Fibroblast of lung (primary cell): ENCODE measurements around the gene CD47. TPM values are rescaled to one million over a fixed set of nuclear protein-coding genes. Genes with fewer than 3 reads are reported as not detected.

Source experiments
- DNase-seq, 2 donors: peaks; one replicate each; pipeline versions ENCODE4 v3.0.0 to v3.0.0-alpha.2; 2010; ENCODE audit warnings: low read depth in 2 of 2
- H2AFZ ChIP-seq: 2 replicates; pipeline ENCODE4 v1.5.1; 2012; ENCODE audit warnings: low read length, control low read depth, inconsistent platforms
- H3K27ac ChIP-seq: 2 replicates; pipeline ENCODE4 v1.5.1; 2011; ENCODE audit warnings: low read length, control low read depth; ENCODE audit not compliant: insufficient read depth
- H3K27me3 ChIP-seq: 2 replicates; pipeline ENCODE4 v1.5.1; 2011; ENCODE audit warnings: mild to moderate bottlenecking, low read length; ENCODE audit not compliant: control insufficient read depth, insufficient read depth
- H3K36me3 ChIP-seq: 2 replicates; pipeline ENCODE4 v1.5.1; 2011; ENCODE audit warnings: low read length; ENCODE audit not compliant: control insufficient read depth, insufficient read depth
- H3K4me1 ChIP-seq: 2 replicates; pipeline ENCODE4 v1.5.1; 2011; ENCODE audit warnings: low read length; ENCODE audit not compliant: control insufficient read depth, insufficient read depth; ENCODE audit errors: extremely low read depth
- H3K4me2 ChIP-seq: 2 replicates; pipeline ENCODE4 v1.5.1; 2011; ENCODE audit warnings: low read length, control low read depth; ENCODE audit not compliant: insufficient read depth; ENCODE audit errors: extremely low read depth
- H3K4me3 ChIP-seq, 4 experiments: fragments of 200-600 bp in 1 of 4; sonication (generic) in 1 of 4; replicated peaks in 1 of 4; 2 replicates each; pipeline ENCODE4 v1.5.1; 2011 to 2016; ENCODE audit warnings: low read length in 4 of 4, low read depth in 3 of 4, mild to moderate bottlenecking in 3 of 4, control low read depth in 2 of 4, inconsistent platforms in 1 of 4, mixed read lengths in 1 of 4; ENCODE audit not compliant: insufficient read depth in 1 of 4; ENCODE audit errors: control extremely low read depth in 1 of 4
- H3K79me2 ChIP-seq: 2 replicates; pipeline ENCODE4 v1.5.1; 2012; ENCODE audit warnings: mild to moderate bottlenecking, low read length, inconsistent platforms; ENCODE audit not compliant: control insufficient read depth, insufficient read depth
- H3K9ac ChIP-seq: 2 replicates; pipeline ENCODE4 v1.5.1; 2011; ENCODE audit warnings: mild to moderate bottlenecking, low read length, control low read depth; ENCODE audit not compliant: insufficient read depth
- H3K9me3 ChIP-seq: 2 replicates; pipeline ENCODE4 v1.5.1; 2012; ENCODE audit warnings: low read depth, low read length; ENCODE audit not compliant: control insufficient read depth, insufficient read depth
- H4K20me1 ChIP-seq: 2 replicates; pipeline ENCODE4 v1.5.1; 2011; ENCODE audit warnings: low read length; ENCODE audit not compliant: control insufficient read depth, insufficient read depth; ENCODE audit errors: extremely low read depth
- EZH2 ChIP-seq: IDR thresholded peaks from 2 replicates; pipeline ENCODE4 v1.5.1; 2012; ENCODE audit warnings: low read length, control low read depth, mild to moderate bottlenecking; ENCODE audit errors: missing control alignments
- polyA plus RNA-seq, 2 donors: library from polyadenylated mRNA; depleted of rRNA in 1 of 2; stranded (reverse) in 1 of 2; unstranded in 1 of 2; fragments of >200 nt; gene quantifications; 2 replicates each; pipeline ENCODE4 v1.2.1, GENCODE V29; 2011 to 2012; ENCODE audit warnings: missing spikeins in 1 of 2
- total RNA-seq: library from RNA; depleted of rRNA; stranded (reverse); fragments of >200 nt; gene quantifications from 2 replicates; pipeline ENCODE4 v1.2.1, GENCODE V29; 2014
- TF ChIP-seq, protein P1 (sequence below), 2 donors: IDR thresholded peaks in 1 of 2; conservative IDR thresholded peaks in 1 of 2; 1 replicate in 1 of 2; 2 replicates in 1 of 2; pipeline ENCODE4 v1.5.1; 2011 to 2012; ENCODE audit warnings: low read length in 2 of 2, control low read depth in 1 of 2, inconsistent platforms in 1 of 2, low read depth in 1 of 2, mild to moderate bottlenecking in 1 of 2

Gene CD47
- total and polyA plus RNA-seq, 2 donors (not counting 1 experiment from before 2014, with no cell fraction given) = 72.0 to 91.7 TPM

DNA sequence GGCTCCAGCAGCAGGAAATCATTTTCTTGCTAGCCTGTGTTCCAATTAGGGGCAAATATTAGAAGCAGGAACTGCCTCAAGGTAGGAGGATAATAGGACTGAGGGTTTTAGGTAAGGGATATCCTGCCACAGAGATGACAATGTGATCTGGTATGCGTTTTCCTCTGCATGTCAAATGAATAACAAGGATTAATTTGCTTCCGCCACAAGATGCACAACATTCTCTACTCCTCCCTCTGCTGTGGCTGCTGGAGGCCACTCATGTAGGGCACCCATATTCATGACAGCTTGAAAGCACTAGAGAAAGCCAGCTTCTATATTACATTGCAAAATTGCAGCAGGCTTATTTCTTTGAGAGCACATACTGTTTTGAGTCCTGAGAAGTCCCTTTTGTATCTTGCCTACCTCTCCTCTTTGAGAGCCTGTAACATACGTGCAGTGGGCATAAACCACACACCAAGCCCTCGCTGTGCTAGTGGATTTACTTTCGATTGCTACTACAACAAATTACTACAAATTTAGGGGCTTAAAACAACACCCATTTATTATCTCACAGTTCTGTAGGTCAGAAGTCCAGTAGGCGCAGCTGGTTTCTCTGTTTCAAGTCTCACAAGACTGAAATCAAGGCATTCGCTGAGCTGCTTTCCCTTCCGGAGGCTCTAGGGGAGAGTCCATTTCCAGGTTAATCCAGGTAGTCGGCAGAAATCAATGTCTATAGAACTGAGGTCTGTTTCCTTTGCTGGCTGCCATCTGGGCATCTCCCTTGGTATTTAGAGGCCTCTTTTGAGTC lies 5.9 kb upstream of the CD47 start:
- H3K9ac ChIP-seq = no peak overlapping the region
- DNase-seq = no peak

DNA sequence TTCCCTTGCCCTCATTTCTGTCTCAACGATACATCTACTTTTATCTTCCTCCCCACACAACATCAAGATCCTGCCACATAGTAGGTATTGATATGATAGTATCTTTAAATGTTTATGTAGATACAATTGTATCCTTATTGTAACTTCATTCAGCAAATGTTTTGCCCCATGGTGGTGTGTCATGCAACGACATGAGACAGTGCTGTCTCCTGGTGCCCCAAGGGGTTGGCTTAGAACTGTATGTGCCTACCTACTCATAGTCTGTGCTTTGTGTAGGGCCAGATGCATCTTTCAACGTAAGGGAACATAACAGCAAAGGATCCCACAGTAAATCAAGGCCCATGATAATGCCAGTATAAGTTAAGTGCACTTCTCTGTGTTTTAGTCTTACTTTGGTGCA lies 2.8 kb upstream of the CD47 start:
- Histone ChIP-seq H3K4me1 (no peaks in the 10 kb centered on the region), H3K4me2 (no peak overlapping the region), H3K4me3 (no peak overlapping the region), H3K36me3 (no peaks in the 10 kb centered on the region), H3K27ac (no peak overlapping the region), H4K20me1 (no peaks in the 10 kb centered on the region), H2AFZ (no peak overlapping the region), H3K79me2 (peaks cover 21% of the 10 kb centered on the region), H3K9ac (no peak overlapping the region), H3K27me3 (no peaks in the 10 kb centered on the region), H3K9me3 (no peaks in the 10 kb centered on the region)
- DNase-seq = no peak
- no peak for TF ChIP-seq EZH2
- TF ChIP-seq, protein P1, sequence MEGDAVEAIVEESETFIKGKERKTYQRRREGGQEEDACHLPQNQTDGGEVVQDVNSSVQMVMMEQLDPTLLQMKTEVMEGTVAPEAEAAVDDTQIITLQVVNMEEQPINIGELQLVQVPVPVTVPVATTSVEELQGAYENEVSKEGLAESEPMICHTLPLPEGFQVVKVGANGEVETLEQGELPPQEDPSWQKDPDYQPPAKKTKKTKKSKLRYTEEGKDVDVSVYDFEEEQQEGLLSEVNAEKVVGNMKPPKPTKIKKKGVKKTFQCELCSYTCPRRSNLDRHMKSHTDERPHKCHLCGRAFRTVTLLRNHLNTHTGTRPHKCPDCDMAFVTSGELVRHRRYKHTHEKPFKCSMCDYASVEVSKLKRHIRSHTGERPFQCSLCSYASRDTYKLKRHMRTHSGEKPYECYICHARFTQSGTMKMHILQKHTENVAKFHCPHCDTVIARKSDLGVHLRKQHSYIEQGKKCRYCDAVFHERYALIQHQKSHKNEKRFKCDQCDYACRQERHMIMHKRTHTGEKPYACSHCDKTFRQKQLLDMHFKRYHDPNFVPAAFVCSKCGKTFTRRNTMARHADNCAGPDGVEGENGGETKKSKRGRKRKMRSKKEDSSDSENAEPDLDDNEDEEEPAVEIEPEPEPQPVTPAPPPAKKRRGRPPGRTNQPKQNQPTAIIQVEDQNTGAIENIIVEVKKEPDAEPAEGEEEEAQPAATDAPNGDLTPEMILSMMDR (conservative IDR thresholded peaks at IDR 0.05 in 1 of 2, IDR thresholded peaks at IDR 0.05 in 1 of 2; ENCODE audit: low read depth in 1 of 2, low read length in 2 of 2) = no peak

More for the DNA sequence above, 5.9 kb upstream of the CD47 start:
- no peak overlapping the region for H3K4me3 ChIP-seq
- no peaks in the 10 kb centered on the region for H3K79me2 ChIP-seq
- no peaks in the 10 kb centered on the region for H4K20me1 ChIP-seq
- no peaks in the 10 kb centered on the region for H3K27me3 ChIP-seq
- no peaks in the 10 kb centered on the region for H3K4me1 ChIP-seq
- no peaks in the 10 kb centered on the region for H3K9me3 ChIP-seq
- H3K27ac ChIP-seq = no peak overlapping the region
- no peak overlapping the region for H3K4me2 ChIP-seq
- no peak overlapping the region for H2AFZ ChIP-seq
- TF ChIP-seq, protein P1 (conservative IDR thresholded peaks at IDR 0.05 in 1 of 2, IDR thresholded peaks at IDR 0.05 in 1 of 2; ENCODE audit: low read depth in 1 of 2, low read length in 2 of 2) = no peak
- no peak for TF ChIP-seq EZH2
- H3K36me3 ChIP-seq = no peaks in the 10 kb centered on the region

- Histone ChIP-seq H2AFZ (no peak overlapping the region), H3K36me3 (no peaks in the 10 kb centered on the region), H3K9me3 (no peaks in the 10 kb centered on the region), H3K27me3 (no peaks in the 10 kb centered on the region), H3K4me2 (no peak overlapping the region), H3K9ac (no peak overlapping the region), H3K27ac (no peak overlapping the region), H3K79me2 (peaks cover 27% of the 10 kb centered on the region), H3K4me1 (no peaks in the 10 kb centered on the region), H3K4me3 (no peak overlapping the region), H4K20me1 (no peaks in the 10 kb centered on the region)
- no peak for TF ChIP-seq EZH2
- TF ChIP-seq, protein P1 (conservative IDR thresholded peaks at IDR 0.05 in 1 of 2, IDR thresholded peaks at IDR 0.05 in 1 of 2; ENCODE audit: low read depth in 1 of 2, low read length in 2 of 2) = no peak
- DNase-seq = no peak
Observed at GRCh38 chr3:108093021-108093420, 2.2 kb upstream of the CD47 start.
